ENCODE measurements around the gene ASPSCR1. TPM values are rescaled to one million over a fixed set of nuclear protein-coding genes. Genes with fewer than 3 reads are reported as not detected.
A peak's percentile ranks its signal among the peaks of the same experiment; 100 is the strongest.

Gene ASPSCR1
- total and polyA plus RNA-seq, 2 of the 13 experiments (the other 11 are each of a cell fraction or from before 2014, with no cell fraction given) = 274 to 314 TPM

DNA sequence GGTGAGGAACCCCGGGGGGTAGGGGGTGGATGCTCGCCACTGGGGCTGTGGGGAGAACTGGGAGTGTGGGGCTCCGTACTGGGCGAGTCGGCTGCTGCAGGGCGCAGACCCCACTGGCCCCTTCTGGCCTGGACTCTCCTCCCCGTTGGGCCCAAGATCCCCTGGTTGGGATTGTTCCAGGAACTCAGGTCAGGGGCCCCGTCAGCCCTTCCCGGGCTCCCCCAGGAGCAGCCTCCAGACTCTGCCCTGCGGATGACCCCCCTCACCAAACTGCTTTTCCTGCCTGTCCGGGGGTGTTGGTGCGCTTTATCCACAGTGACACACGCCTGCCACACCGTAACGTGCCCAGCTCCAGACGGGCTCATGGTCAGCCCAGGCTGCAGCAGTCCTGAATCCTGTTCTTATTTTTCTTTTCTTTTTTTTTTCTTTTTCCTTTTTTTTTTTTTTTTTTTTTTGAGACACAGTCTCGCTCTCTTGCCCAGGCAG, 24.2 kb downstream of the ASPSCR1 start (continued):
- no peak for TF ChIP-seq FOSL2 (CRISPR knock-in tag; IDR thresholded peaks at IDR 0.05)
- no peak for TF ChIP-seq MAFF (IDR thresholded peaks at IDR 0.05; ENCODE audit: low read depth, low read length)
- TF ChIP-seq TMF1 (CRISPR knock-in tag; IDR thresholded peaks at IDR 0.05; ENCODE audit: low read depth) = no peak
- TF ChIP-seq, protein P1, sequence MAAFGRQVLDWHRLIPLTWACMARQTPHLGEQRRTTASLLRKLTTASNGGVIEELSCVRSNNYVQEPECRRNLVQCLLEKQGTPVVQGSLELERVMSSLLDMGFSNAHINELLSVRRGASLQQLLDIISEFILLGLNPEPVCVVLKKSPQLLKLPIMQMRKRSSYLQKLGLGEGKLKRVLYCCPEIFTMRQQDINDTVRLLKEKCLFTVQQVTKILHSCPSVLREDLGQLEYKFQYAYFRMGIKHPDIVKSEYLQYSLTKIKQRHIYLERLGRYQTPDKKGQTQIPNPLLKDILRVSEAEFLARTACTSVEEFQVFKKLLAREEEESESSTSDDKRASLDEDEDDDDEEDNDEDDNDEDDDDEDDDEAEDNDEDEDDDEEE (CRISPR knock-in tag; IDR thresholded peaks at IDR 0.05) = no peak
- TF ChIP-seq, protein P2, sequence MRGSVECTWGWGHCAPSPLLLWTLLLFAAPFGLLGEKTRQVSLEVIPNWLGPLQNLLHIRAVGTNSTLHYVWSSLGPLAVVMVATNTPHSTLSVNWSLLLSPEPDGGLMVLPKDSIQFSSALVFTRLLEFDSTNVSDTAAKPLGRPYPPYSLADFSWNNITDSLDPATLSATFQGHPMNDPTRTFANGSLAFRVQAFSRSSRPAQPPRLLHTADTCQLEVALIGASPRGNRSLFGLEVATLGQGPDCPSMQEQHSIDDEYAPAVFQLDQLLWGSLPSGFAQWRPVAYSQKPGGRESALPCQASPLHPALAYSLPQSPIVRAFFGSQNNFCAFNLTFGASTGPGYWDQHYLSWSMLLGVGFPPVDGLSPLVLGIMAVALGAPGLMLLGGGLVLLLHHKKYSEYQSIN (CRISPR knock-in tag; IDR thresholded peaks at IDR 0.05; ENCODE audit: borderline replicate concordance) = no peak
- no peak for TF ChIP-seq ZNF30 (CRISPR knock-in tag; IDR thresholded peaks at IDR 0.05)
- no peak for TF ChIP-seq NCOA1 (CRISPR knock-in tag; IDR thresholded peaks at IDR 0.05)
- TF ChIP-seq MTA1 (CRISPR knock-in tag; IDR thresholded peaks at IDR 0.05; ENCODE audit: borderline replicate concordance) = peak; percentile 14; the same call in 1 of the 2 replicates
- no peak for TF ChIP-seq KLF12 (CRISPR knock-in tag; IDR thresholded peaks at IDR 0.05; ENCODE audit: borderline replicate concordance)
- no peak for TF ChIP-seq WIZ (CRISPR knock-in tag; IDR thresholded peaks at IDR 0.05)
- TF ChIP-seq U2AF2 (IDR thresholded peaks at IDR 0.05; ENCODE audit: low read depth, low read length) = 0 out of 2 replicates have a peak, but pooled peaks have one; percentile 66
- TF ChIP-seq ESRRA (CRISPR knock-in tag; IDR thresholded peaks at IDR 0.05; ENCODE audit: low read depth) = no peak
- no peak for TF ChIP-seq HOXD1 (CRISPR knock-in tag; IDR thresholded peaks at IDR 0.05)
- TF ChIP-seq BRD4 (CRISPR knock-in tag; IDR thresholded peaks at IDR 0.05) = 0 out of 2 replicates have a peak, but pooled peaks have one; percentile 14
- TF ChIP-seq, protein P3, sequence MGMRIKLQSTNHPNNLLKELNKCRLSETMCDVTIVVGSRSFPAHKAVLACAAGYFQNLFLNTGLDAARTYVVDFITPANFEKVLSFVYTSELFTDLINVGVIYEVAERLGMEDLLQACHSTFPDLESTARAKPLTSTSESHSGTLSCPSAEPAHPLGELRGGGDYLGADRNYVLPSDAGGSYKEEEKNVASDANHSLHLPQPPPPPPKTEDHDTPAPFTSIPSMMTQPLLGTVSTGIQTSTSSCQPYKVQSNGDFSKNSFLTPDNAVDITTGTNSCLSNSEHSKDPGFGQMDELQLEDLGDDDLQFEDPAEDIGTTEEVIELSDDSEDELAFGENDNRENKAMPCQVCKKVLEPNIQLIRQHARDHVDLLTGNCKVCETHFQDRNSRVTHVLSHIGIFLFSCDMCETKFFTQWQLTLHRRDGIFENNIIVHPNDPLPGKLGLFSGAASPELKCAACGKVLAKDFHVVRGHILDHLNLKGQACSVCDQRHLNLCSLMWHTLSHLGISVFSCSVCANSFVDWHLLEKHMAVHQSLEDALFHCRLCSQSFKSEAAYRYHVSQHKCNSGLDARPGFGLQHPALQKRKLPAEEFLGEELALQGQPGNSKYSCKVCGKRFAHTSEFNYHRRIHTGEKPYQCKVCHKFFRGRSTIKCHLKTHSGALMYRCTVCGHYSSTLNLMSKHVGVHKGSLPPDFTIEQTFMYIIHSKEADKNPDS (CRISPR knock-in tag; IDR thresholded peaks at IDR 0.05) = no peak
- TF ChIP-seq, protein P4, sequence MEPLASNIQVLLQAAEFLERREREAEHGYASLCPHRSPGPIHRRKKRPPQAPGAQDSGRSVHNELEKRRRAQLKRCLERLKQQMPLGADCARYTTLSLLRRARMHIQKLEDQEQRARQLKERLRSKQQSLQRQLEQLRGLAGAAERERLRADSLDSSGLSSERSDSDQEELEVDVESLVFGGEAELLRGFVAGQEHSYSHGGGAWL (CRISPR knock-in tag; IDR thresholded peaks at IDR 0.05) = no peak
- TF ChIP-seq, protein P5, sequence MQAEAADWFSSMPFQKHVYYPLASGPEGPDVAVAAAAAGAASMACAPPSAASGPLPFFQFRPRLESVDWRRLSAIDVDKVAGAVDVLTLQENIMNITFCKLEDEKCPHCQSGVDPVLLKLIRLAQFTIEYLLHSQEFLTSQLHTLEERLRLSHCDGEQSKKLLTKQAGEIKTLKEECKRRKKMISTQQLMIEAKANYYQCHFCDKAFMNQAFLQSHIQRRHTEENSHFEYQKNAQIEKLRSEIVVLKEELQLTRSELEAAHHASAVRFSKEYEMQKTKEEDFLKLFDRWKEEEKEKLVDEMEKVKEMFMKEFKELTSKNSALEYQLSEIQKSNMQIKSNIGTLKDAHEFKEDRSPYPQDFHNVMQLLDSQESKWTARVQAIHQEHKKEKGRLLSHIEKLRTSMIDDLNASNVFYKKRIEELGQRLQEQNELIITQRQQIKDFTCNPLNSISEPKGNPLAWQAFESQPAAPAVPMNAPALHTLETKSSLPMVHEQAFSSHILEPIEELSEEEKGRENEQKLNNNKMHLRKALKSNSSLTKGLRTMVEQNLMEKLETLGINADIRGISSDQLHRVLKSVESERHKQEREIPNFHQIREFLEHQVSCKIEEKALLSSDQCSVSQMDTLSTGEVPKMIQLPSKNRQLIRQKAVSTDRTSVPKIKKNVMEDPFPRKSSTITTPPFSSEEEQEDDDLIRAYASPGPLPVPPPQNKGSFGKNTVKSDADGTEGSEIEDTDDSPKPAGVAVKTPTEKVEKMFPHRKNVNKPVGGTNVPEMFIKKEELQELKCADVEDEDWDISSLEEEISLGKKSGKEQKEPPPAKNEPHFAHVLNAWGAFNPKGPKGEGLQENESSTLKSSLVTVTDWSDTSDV (CRISPR knock-in tag; IDR thresholded peaks at IDR 0.05) = peak; percentile 83; the same call in 1 of the 2 replicates
- TF ChIP-seq ISL2 (CRISPR knock-in tag; IDR thresholded peaks at IDR 0.05) = no peak
- no peak for TF ChIP-seq GZF1 (CRISPR knock-in tag; IDR thresholded peaks at IDR 0.05)
- TF ChIP-seq ATF7-NPFF (CRISPR knock-in tag; IDR thresholded peaks at IDR 0.05; ENCODE audit: low read depth) = peak; percentile 38; the same call in 1 of the 2 replicates
- TF ChIP-seq, protein P6, sequence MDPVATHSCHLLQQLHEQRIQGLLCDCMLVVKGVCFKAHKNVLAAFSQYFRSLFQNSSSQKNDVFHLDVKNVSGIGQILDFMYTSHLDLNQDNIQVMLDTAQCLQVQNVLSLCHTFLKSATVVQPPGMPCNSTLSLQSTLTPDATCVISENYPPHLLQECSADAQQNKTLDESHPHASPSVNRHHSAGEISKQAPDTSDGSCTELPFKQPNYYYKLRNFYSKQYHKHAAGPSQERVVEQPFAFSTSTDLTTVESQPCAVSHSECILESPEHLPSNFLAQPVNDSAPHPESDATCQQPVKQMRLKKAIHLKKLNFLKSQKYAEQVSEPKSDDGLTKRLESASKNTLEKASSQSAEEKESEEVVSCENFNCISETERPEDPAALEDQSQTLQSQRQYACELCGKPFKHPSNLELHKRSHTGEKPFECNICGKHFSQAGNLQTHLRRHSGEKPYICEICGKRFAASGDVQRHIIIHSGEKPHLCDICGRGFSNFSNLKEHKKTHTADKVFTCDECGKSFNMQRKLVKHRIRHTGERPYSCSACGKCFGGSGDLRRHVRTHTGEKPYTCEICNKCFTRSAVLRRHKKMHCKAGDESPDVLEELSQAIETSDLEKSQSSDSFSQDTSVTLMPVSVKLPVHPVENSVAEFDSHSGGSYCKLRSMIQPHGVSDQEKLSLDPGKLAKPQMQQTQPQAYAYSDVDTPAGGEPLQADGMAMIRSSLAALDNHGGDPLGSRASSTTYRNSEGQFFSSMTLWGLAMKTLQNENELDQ (CRISPR knock-in tag; IDR thresholded peaks at IDR 0.05; ENCODE audit: borderline replicate concordance) = no peak
